ENCODE data around the gene MT1X.

DNA sequence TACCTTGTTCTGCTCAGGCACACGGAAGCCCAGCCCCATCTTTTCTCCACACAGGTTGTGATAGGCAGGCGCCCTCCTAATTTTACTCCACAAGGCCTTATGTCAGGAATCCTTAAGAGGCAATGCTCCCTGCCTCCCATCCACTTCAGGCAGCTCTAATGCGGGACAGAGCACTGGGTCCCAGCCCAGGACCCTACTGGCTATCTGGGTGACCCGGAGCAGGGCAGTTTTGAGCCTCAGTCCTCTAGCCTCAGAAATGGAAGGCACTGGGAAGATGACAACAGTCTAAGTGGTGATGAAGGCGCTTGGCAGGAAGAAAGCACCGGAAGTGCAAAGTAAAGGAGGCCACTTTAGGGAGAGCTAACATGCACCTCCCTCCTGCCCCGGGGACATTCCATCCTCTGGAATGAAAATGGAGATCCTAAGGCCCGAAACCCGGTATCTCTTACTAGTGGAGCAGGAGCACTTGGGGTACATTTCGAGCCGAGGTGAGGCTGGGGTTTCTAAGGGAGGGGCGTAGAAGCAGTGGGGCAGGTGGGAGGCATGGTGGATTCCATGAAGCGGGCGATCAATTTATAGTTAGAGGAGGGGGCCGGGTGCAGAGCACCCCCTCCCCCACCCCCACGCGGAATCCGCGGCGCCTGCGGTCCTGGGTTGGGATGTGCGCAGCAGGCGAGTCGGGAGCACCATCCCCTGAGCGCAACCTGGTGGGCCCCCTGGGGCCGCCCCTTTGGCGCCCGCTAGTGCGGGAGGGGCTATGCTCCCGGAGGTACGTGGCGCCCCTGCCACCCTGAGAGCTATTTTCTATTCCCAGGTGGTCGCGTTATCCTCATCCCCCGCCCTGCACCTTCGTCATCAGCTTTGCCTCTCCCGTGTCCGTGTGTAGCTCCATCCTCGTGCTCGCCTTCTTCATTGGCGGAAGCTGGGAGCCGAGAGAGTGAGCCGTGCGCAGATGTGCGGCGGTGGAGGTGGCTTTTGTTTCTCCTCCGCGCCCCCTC, 19.6 kb upstream of the MT1X start:
- TF ChIP-seq CTCF (IDR thresholded peaks at IDR 0.05) (no peak), POLR2A (IDR thresholded peaks at IDR 0.05) (no peak)
